ENCODE results near the gene TXNDC2.

The TXNDC2 gene

GRCh38 chr18:9933865-9934264 is 48.1 kb downstream of the TXNDC2 start:
- DNase-seq (ENCODE audit: low read depth) = no peak

GRCh38 chr18:9934274-9934673 is 48.5 kb downstream of the TXNDC2 start:
- no peak for DNase-seq (ENCODE audit: low read depth)

All from HS-5 (cell line).